Activated CD8-positive, alpha-beta memory T cell treated with anti-CD3 and anti-CD28 coated beads, Interleukin-2, amount 10 ng/mL, durations not matched to agents 7 days and 5 days (primary cell): ENCODE measurements around the gene FGD2. TPM values are rescaled to one million over a fixed set of nuclear protein-coding genes. Genes with fewer than 3 reads are reported as not detected.

Source experiments
- ATAC-seq: fragments of 150-1000 bp; cut with Tn5 transposase; one replicate; pipeline ENCODE4 v1.10.0; 2021; ENCODE audit warnings: moderate library complexity
- CTCF ChIA-PET: fragments of 350-600 bp; sonication (Branson Sonifier 250); formaldehyde crosslinking; loops from one replicate; lab custom pipeline; 2021; ENCODE audit warnings: antibody characterized with exemption; lab: Charles Lee
- DNase-seq: peaks from one replicate; pipeline ENCODE4 v3.0.0-alpha.2; 2020
- H3K27ac Mint-ChIP-seq: one replicate; pipeline ENCODE4 v1.8.0; 2021; ENCODE audit warnings: mild to moderate bottlenecking, mixed read lengths
- H3K27me3 Mint-ChIP-seq: one replicate; pipeline ENCODE4 v1.8.0; 2021; ENCODE audit warnings: mixed read lengths
- H3K36me3 Mint-ChIP-seq: one replicate; pipeline ENCODE4 v1.8.0; 2021; ENCODE audit warnings: mild to moderate bottlenecking, mixed read lengths
- H3K4me1 Mint-ChIP-seq: one replicate; pipeline ENCODE4 v1.8.0; 2021; ENCODE audit warnings: mixed read lengths
- H3K4me3 Mint-ChIP-seq: one replicate; pipeline ENCODE4 v1.8.0; 2021; ENCODE audit warnings: mild to moderate bottlenecking, moderate library complexity, mixed read lengths
- H3K9me3 Mint-ChIP-seq: one replicate; pipeline ENCODE4 v1.8.0; 2022; ENCODE audit warnings: low read depth, mixed read lengths
- total RNA-seq, 2 experiments: library from RNA; stranded (reverse); gene quantifications; one replicate each; pipeline ENCODE4 v1.2.3, GENCODE V29; 2021

Gene FGD2, protein sequence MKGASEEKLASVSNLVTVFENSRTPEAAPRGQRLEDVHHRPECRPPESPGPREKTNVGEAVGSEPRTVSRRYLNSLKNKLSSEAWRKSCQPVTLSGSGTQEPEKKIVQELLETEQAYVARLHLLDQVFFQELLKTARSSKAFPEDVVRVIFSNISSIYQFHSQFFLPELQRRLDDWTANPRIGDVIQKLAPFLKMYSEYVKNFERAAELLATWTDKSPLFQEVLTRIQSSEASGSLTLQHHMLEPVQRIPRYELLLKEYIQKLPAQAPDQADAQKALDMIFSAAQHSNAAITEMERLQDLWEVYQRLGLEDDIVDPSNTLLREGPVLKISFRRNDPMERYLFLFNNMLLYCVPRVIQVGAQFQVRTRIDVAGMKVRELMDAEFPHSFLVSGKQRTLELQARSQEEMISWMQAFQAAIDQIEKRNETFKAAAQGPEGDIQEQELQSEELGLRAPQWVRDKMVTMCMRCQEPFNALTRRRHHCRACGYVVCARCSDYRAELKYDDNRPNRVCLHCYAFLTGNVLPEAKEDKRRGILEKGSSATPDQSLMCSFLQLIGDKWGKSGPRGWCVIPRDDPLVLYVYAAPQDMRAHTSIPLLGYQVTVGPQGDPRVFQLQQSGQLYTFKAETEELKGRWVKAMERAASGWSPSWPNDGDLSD
- total RNA-seq, result 10 to 100 TPM; 15.6 to 26.3 TPM

DNA sequence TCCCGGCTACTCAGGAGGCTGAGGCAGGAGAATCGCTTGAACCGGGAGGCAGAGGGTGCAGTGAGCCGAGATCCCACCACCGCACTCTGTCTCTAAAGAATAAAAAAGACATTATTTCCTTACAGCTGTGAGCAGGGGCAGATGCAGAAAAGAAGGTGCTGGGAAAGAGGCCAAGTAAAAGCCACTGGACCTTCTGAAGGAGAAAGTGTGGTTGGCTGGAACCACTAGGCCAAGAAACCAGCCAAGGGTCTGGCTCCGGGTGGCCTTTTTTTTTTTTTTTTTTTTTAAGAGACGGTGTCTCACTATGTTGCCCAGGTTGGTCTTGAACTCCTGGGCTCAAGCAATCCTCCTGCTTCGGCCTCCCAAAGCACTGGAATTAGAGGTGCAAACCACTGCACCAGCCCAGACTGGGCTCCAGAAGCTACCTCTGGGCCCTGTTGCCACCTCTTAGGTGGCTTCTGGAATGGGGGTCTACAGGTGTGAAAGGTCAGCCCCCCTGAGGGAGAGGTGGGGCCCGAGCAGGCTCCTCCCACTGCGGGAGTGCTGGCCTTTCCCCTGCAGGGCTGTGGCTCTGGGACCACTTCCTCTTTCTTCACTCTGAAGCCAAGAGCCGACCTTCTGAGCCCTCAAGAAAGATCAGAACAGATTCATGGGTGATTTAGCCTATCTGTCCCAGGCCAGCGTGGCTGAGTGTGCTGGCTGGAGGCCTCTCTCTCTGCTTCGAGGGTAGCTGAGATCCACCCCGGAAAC lies at the start of gene FGD2:
FGD2 (plus strand) TSS at position 595 of the 750 bp plus-strand sequence. CDS start 163 bp downstream, outside the sequence.
- peak within 1 kb of the TSS; percentile 62 for H3K4me3 Mint-ChIP-seq
- no peaks in the 10 kb centered on the region for H3K9me3 Mint-ChIP-seq
- H3K36me3 Mint-ChIP-seq, result peaks cover 7% of the 10 kb centered on the region
- peaks cover 7% of the 10 kb centered on the region for H3K27me3 Mint-ChIP-seq
- DNase-seq, result no peak
- H3K27ac Mint-ChIP-seq, result peak within 1 kb of the TSS; percentile 55
- CTCF ChIA-PET, result interaction anchor here (1.0 to 11.0 kb wide), 6 partner anchors 14 to 236 kb away, joined by 3 to 116 read pairs (median 3); partner anchors contain the start of gene PIM1
- H3K4me1 Mint-ChIP-seq, result peaks cover 32% of the 10 kb centered on the region
- peak; percentile 43 for ATAC-seq

DNA sequence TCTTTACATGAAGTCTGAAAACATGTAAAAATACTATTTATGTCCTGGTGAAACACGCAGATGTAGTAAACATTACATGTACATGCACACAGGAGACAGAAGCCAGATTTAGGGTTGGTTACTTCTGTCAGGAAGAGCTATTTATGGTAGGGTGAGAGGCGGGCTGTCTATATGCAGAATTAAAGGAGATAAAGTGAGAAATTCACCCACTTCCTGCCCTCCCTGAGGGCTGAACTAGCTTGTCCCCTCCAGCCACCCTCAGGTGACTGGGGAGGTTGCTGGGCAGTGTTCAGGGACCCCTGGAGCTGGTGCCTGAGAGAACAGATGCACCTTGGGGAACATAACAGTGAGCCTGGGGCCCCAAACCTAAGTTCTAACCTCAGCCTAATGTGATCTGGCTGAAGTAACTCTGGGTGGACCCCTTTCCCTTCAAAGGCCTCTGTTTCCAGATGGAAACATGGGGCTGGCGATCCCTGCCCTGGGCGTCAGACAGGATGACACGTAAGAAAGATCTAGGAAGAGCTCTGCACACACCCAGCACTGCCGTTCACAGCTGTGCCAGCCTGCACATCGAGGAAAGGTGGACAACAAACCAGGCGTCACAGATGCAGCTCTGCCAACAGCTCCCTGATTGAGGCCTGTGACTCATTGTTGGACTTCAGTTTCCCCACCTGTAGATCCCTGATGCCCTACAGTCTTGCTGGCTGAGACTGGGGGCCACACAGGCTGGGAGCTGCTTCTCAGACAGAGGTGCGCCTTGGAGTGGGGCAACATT lies 49.6 kb upstream of the FGD2 start:
- Mint-ChIP-seq H3K27me3 (peaks cover 2% of the 10 kb centered on the region), H3K4me1 (peaks cover 47% of the 10 kb centered on the region), H3K9me3 (no peaks in the 10 kb centered on the region)

DNA sequence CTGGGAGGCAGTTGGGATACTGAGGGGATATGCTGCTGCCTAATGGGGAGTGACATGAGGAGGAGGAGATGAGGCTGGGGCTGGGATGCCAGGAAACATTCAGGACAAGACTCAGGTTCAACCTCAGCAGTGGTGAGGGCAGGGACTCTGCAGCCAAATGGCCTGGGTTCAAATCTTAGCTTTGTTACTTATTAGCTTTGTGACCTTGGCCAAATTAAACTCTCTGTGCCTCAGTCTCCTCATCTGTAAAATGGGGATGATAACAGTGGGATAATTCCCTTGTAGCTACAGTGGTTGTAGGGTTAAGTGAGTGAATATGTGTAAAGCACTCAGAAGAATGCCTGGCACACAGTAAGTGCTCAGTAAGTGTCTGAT lies 49.0 kb upstream of the FGD2 start:
- H3K4me3 Mint-ChIP-seq, result no peak overlapping the region
- CTCF ChIA-PET, result interaction anchor here (0.8 to 5.1 kb wide), 8 partner anchors 11 to 104 kb away, joined by 3 to 25 read pairs (median 4); partner anchors contain the start of gene C6orf89
- H3K9me3 Mint-ChIP-seq, result no peaks in the 10 kb centered on the region
- DNase-seq (no peak), ATAC-seq (no peak)
- peaks cover 53% of the 10 kb centered on the region for H3K4me1 Mint-ChIP-seq
- H3K36me3 Mint-ChIP-seq, result no peaks in the 10 kb centered on the region
- H3K27me3 Mint-ChIP-seq, result peaks cover 2% of the 10 kb centered on the region
- no peak overlapping the region for H3K27ac Mint-ChIP-seq

More for the DNA sequence above, 49.6 kb upstream of the FGD2 start:
- no peak overlapping the region for H3K4me3 Mint-ChIP-seq
- peak; percentile 25 for ATAC-seq
- CTCF ChIA-PET, result interaction anchor here (0.8 to 5.1 kb wide), 12 partner anchors 11 to 103 kb away, joined by 3 to 25 read pairs (median 4); partner anchors contain the start of genes C6orf89 and MTCH1
- H3K27ac Mint-ChIP-seq, result no peak overlapping the region
- no peak for DNase-seq
- no peaks in the 10 kb centered on the region for H3K36me3 Mint-ChIP-seq

DNA sequence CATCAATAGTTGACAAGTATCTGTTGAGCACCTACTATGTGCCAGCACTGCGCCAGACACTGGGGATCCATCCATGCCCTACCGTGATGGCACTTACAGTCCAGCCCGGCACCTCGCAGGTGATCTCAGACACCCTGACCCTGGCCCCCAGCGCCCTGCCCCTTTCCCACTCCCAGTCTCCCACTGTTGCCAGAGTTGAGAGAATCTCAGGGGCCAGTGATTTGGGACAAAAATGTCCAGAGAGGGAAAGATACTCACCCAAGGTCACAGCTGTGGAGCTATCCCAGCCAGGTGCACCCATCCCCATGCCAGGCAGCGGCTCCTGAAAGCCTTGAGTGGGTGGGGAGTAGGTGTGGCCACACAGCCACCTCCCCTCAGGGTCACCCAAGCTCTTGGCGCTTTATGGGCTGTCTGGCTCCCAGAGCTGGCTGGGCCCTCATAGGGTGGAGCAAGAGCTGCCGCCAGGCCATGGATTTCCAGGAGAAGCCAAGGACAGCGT lies 47.6 kb upstream of the FGD2 start:
- H3K36me3 Mint-ChIP-seq, result no peaks in the 10 kb centered on the region
- CTCF ChIA-PET, result interaction anchor here (5.1 kb wide), 1 partner anchor 61 kb away, joined by 25 read pairs; no protein-coding TSS in a partner anchor
- H3K4me1 Mint-ChIP-seq, result peaks cover 64% of the 10 kb centered on the region
- H3K27me3 Mint-ChIP-seq, result peaks cover 2% of the 10 kb centered on the region
- H3K9me3 Mint-ChIP-seq, result no peaks in the 10 kb centered on the region
- no peak overlapping the region for H3K27ac Mint-ChIP-seq
- DNase-seq (no peak), ATAC-seq (no peak)
- no peak overlapping the region for H3K4me3 Mint-ChIP-seq

DNA sequence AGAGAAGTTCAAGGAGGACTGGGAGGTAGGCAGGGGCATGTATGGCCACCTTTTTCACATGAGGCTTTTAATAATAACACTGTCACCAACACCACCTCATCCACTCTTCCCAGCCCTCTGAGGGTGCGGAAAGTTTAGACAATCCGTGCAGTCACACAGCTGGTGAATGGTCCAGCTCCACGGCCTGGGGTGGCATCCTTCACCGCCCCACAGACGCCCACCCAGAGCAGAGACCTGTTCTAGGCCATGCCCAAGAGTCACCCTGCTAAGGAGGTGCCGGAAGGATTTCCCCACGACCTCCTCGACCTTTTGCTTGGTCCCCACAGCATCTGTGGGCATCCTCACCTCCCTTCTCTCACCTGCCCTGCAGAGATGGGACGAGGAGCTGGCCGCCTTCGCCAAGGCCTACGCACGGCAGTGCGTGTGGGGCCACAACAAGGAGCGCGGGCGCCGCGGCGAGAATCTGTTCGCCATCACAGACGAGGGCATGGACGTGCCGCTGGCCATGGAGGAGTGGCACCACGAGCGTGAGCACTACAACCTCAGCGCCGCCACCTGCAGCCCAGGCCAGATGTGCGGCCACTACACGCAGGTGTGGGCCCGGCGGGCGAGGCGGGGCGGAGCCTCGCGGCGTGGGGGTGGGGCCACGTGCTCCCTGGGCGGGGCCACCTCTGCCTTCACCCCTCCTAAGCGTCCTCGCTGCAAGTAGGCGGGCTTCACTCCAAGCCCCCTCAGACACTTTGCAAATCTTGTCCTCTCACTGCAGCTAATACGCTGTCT lies 46.5 kb upstream of the FGD2 start:
- Mint-ChIP-seq H3K4me1 (peaks cover 69% of the 10 kb centered on the region), H3K27me3 (peaks cover 2% of the 10 kb centered on the region), H3K27ac (no peak overlapping the region), H3K36me3 (no peaks in the 10 kb centered on the region), H3K9me3 (no peaks in the 10 kb centered on the region), H3K4me3 (no peak overlapping the region)
- CTCF ChIA-PET, result interaction anchor here (0.9 kb wide), 1 partner anchor 49 kb away, joined by 4 read pairs; no protein-coding TSS in a partner anchor
- ATAC-seq (no peak), DNase-seq (no peak)

DNA sequence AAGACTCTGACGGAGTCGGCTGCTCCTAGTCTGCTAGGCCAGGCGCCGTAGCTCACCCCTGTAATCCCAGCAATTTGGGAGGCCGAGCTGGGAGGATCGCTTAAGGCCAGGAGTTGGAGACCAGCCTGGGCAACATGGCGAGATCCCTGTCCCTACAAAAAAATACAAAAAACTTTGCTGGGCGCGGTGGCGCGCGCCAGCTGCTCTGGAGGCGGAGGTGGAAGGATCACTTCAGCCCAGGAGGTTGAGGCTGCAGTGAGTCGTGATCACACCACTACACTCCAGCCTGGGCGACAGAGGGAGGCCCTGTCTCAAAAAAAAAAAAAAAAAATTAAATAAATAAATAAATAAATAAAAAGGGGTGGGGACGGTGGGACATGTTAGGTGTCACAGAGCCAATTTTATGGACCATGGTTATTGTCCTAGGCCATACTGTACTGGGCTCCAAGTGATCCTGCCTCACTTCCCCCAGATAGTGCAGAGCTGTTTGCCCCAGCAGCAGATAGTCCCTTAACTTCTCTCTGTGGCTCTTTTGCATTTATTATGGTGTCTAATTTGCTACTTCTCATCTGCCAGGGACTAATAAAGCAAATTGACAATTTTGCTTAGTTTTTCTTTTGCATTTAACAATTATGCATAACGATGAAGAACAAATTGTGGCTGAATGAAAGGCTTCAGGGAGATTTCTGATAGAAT lies 45.8 kb upstream of the FGD2 start:
- Mint-ChIP-seq H3K27ac (peak overlapping the region; percentile 33), H3K36me3 (no peaks in the 10 kb centered on the region), H3K4me3 (no peak overlapping the region), H3K9me3 (no peaks in the 10 kb centered on the region), H3K27me3 (peaks cover 2% of the 10 kb centered on the region), H3K4me1 (peaks cover 67% of the 10 kb centered on the region)
- CTCF ChIA-PET, result interaction anchor here (0.7 to 0.9 kb wide), 2 partner anchors 18 to 50 kb away, joined by 4 read pairs; no protein-coding TSS in a partner anchor
- DNase-seq (no peak), ATAC-seq (no peak)

DNA sequence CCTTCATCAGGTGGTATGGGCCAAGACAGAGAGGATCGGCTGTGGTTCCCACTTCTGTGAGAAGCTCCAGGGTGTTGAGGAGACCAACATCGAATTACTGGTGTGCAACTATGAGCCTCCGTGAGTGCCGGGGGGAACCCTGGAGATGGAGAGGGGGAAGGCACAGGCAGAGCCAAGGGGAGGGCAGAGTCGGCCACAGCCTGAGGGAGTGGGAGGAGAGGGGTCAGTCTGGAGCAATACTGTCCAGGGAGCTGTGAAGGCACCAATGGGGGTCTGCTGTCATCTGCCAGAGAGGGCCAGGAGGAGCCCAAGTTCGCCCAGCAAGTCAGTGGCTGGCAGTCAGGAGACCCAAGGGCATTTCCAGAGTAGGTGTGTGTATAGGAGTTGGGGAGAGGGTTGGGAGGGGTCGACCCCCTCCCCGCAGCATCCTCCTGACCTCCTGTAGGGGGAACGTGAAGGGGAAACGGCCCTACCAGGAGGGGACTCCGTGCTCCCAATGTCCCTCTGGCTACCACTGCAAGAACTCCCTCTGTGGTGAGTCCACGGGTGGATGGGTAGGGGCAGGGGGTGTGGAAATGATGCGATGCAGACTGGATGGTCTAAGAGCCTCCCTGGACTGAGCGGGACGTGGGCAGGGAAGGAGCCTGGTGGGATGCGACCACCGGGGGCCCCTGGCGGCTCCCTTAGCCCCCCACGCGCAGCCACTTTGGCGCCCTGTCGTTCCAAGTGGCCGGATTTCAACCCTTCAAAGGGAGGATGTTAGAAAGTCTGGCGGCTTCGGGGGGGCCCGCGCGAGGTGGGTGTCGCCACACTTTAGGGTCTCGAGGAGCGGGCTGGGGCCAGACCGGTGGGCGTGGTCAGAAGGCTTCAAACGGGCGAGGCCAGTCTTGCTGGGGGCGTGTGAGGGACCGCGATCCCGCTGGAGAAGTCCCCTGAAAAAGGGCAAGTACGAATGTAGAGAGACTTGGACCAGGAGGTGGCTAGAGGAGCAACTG lies 43.7 kb upstream of the FGD2 start:
- H3K36me3 Mint-ChIP-seq, result peaks cover 4% of the 10 kb centered on the region
- no peak overlapping the region for H3K4me3 Mint-ChIP-seq
- peak overlapping the region; percentile 49 for H3K27ac Mint-ChIP-seq
- peaks cover 50% of the 10 kb centered on the region for H3K4me1 Mint-ChIP-seq
- H3K9me3 Mint-ChIP-seq, result no peaks in the 10 kb centered on the region
- CTCF ChIA-PET, result no interaction called here
- ATAC-seq, result no peak
- DNase-seq, result no peak
- peaks cover 2% of the 10 kb centered on the region for H3K27me3 Mint-ChIP-seq

DNA sequence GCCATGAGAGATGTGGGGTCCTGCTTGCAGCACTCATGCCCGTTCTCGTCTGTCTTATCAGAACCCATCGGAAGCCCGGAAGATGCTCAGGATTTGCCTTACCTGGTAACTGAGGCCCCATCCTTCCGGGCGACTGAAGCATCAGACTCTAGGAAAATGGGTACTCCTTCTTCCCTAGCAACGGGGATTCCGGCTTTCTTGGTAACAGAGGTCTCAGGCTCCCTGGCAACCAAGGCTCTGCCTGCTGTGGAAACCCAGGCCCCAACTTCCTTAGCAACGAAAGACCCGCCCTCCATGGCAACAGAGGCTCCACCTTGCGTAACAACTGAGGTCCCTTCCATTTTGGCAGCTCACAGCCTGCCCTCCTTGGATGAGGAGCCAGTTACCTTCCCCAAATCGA lies 42.6 kb upstream of the FGD2 start:
- H3K36me3 Mint-ChIP-seq, result peaks cover 9% of the 10 kb centered on the region
- ATAC-seq, result peak; percentile 66
- no peaks in the 10 kb centered on the region for H3K9me3 Mint-ChIP-seq
- H3K27ac Mint-ChIP-seq, result peak overlapping the region; percentile 58
- H3K27me3 Mint-ChIP-seq, result no peaks in the 10 kb centered on the region
- H3K4me1 Mint-ChIP-seq, result peaks cover 47% of the 10 kb centered on the region
- peak; percentile 87 for DNase-seq
- H3K4me3 Mint-ChIP-seq, result no peak overlapping the region
- CTCF ChIA-PET, result interaction anchor here (1.4 kb wide), 1 partner anchor 55 kb away, joined by 5 read pairs; no protein-coding TSS in a partner anchor

DNA sequence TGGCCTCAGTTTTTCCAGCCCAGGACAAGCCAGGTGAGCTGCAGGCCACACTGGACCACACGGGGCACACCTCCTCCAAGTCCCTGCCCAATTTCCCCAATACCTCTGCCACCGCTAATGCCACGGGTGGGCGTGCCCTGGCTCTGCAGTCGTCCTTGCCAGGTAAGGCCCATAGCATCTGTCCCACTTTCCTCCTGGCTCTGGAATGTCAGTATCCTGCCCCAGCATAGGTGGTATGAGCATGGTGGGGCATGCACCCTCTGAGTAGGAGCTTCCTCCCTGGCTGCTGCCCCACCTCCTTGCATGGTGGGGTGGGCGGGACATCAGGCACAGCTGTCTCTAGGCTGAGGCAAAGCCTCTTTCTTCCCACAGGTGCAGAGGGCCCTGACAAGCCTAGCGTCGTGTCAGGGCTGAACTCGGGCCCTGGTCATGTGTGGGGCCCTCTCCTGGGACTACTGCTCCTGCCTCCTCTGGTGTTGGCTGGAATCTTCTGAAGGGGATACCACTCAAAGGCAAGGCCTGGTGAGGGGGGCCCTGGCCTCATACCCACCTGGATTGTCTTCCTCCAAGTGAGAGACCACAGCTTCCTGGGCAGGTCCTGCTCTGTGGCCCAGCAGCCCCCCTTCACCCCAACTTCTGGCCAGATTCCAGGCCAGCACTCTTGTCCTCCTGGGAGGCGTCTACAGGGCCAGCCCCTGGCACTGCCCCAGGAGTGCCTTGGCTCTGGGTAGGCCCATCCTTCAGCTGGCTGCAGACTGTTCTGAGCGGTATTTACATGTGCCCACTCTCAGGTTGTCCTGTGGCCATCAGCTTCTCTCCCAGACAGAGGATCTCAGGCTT lies 41.8 kb upstream of the FGD2 start:
- H3K4me3 Mint-ChIP-seq, result no peak overlapping the region
- peak overlapping the region; percentile 58 for H3K27ac Mint-ChIP-seq
- CTCF ChIA-PET, result interaction anchor here (1.4 to 1.7 kb wide), 2 partner anchors 54 to 90 kb away, joined by 5 read pairs; no protein-coding TSS in a partner anchor
- H3K4me1 Mint-ChIP-seq, result peaks cover 47% of the 10 kb centered on the region
- peaks cover 15% of the 10 kb centered on the region for H3K36me3 Mint-ChIP-seq
- peak; percentile 54 for ATAC-seq
- no peaks in the 10 kb centered on the region for H3K27me3 Mint-ChIP-seq
- H3K9me3 Mint-ChIP-seq, result no peaks in the 10 kb centered on the region
- no peak for DNase-seq

DNA sequence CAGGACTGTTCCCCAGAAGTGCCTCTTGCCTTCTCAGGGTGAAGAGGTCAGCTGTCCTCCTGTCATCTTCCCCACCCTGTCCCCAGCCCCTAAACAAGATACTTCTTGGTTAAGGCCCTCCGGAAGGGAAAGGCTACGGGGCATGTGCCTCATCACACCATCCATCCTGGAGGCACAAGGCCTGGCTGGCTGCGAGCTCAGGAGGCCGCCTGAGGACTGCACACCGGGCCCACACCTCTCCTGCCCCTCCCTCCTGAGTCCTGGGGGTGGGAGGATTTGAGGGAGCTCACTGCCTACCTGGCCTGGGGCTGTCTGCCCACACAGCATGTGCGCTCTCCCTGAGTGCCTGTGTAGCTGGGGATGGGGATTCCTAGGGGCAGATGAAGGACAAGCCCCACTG lies 41.1 kb upstream of the FGD2 start:
- H3K4me3 Mint-ChIP-seq, result no peak overlapping the region
- peaks cover 47% of the 10 kb centered on the region for H3K4me1 Mint-ChIP-seq
- H3K27me3 Mint-ChIP-seq, result no peaks in the 10 kb centered on the region
- CTCF ChIA-PET, result interaction anchor here (1.7 kb wide), 1 partner anchor 91 kb away, joined by 5 read pairs; no protein-coding TSS in a partner anchor
- no peaks in the 10 kb centered on the region for H3K9me3 Mint-ChIP-seq
- DNase-seq (no peak), ATAC-seq (no peak)
- no peak overlapping the region for H3K27ac Mint-ChIP-seq
- H3K36me3 Mint-ChIP-seq, result peaks cover 18% of the 10 kb centered on the region
